Thymus (tissue), 11 donors: Measurements from ENCODE around the gene CDHR2. TPM values are rescaled to one million over a fixed set of nuclear protein-coding genes. Genes with fewer than 3 reads are reported as not detected.

Source experiments
- DNase-seq, 9 donors: peaks; one replicate each; pipeline ENCODE4 v3.0.0-alpha.2; 2013; ENCODE audit warnings: low spot score in 9 of 9, low read depth in 6 of 9, missing footprints in 1 of 9
- H3K27ac ChIP-seq, 2 donors: one replicate each; pipeline ENCODE4 v1.5.1; 2013; ENCODE audit warnings: control low read depth in 1 of 2, low read depth in 1 of 2, low read length in 1 of 2, mild to moderate bottlenecking in 1 of 2, moderate library complexity in 1 of 2
- H3K27me3 ChIP-seq, 2 donors: one replicate each; pipeline ENCODE4 v1.5.1; 2013; ENCODE audit warnings: low read length in 1 of 2; ENCODE audit not compliant: control insufficient read depth in 2 of 2, insufficient read depth in 1 of 2
- H3K36me3 ChIP-seq, 2 donors: one replicate each; pipeline ENCODE4 v1.5.1; 2013; ENCODE audit warnings: low read length in 1 of 2, mild to moderate bottlenecking in 1 of 2, moderate library complexity in 1 of 2; ENCODE audit not compliant: control insufficient read depth in 2 of 2, insufficient read depth in 2 of 2
- H3K4me1 ChIP-seq, 2 donors: one replicate each; pipeline ENCODE4 v1.5.1; 2013; ENCODE audit warnings: low read length in 2 of 2; ENCODE audit not compliant: control insufficient read depth in 2 of 2, insufficient read depth in 2 of 2
- H3K4me3 ChIP-seq, 2 donors: one replicate each; pipeline ENCODE4 v1.5.1; 2013; ENCODE audit warnings: low read length in 2 of 2, control low read depth in 1 of 2, mild to moderate bottlenecking in 1 of 2
- H3K9me3 ChIP-seq, 2 donors: one replicate each; pipeline ENCODE4 v1.5.1; 2013; ENCODE audit warnings: low read length in 1 of 2, mild to moderate bottlenecking in 1 of 2; ENCODE audit not compliant: control insufficient read depth in 2 of 2, insufficient read depth in 1 of 2
- WGBS: extraction: QIAGEN DNeasy Blood & Tissue Kit; methylation state at CpG from one replicate; pipeline ENCODE4 v1.1.7; 2013; 5-methylcytosine and 5-hydroxymethylcytosine counted together
- polyA plus RNA-seq: library from polyadenylated mRNA; stranded (reverse); fragments of 200-250 nt; gene quantifications from one replicate; pipeline ENCODE4 v1.2.3, GENCODE V29; 2013
- total RNA-seq: library from RNA; stranded (reverse); fragments of 120-200 nt; gene quantifications from one replicate; pipeline ENCODE4 v1.2.4, GENCODE V29; 2013
- donor health status: healthy.

Gene CDHR2
- total and polyA plus RNA-seq, 2 donors, result 0.07 to 0.33 TPM

GRCh38 chr5:176552332-176552869 lies 3.3 kb downstream of the CDHR2 start:
- Histone ChIP-seq H3K4me1 (peaks cover 0 to 8% of the 10 kb centered on the region in 2 donors), H3K4me3 (no peak overlapping the region), H3K9me3 (no peaks in the 10 kb centered on the region), H3K27me3 (peaks cover 0 to 27% of the 10 kb centered on the region in 2 donors), H3K36me3 (no peaks in the 10 kb centered on the region), H3K27ac (no peak overlapping the region)
- no peak for DNase-seq
- 91% methylated on average over 11 of the region's 11 CpGs for WGBS

- Histone ChIP-seq H3K27ac (no peak overlapping the region), H3K4me1 (peaks cover 0 to 8% of the 10 kb centered on the region in 2 donors), H3K27me3 (peaks cover 0 to 27% of the 10 kb centered on the region in 2 donors), H3K9me3 (no peaks in the 10 kb centered on the region), H3K36me3 (no peaks in the 10 kb centered on the region), H3K4me3 (no peak overlapping the region)
- WGBS, result 87% methylated on average over 18 of the region's 18 CpGs
- DNase-seq, result no peak
Observed at GRCh38 chr5:176553260-176554085, 4.3 kb downstream of the CDHR2 start.

- DNase-seq, result no peak
- WGBS, result 97% methylated on average over 13 of the region's 13 CpGs
- no peaks in the 10 kb centered on the region for H3K36me3 ChIP-seq
Observed at GRCh38 chr5:176557846-176558245, 8.7 kb downstream of the CDHR2 start.

GRCh38 chr5:176559683-176560082 lies 10.5 kb downstream of the CDHR2 start:
- WGBS, result 5% methylated on average over 5 of the region's 5 CpGs
- Histone ChIP-seq H3K4me3 (no peak overlapping the region), H3K27ac (no peak overlapping the region), H3K27me3 (no peaks in the 10 kb centered on the region), H3K4me1 (peaks cover 3 to 10% of the 10 kb centered on the region in 2 donors), H3K36me3 (no peaks in the 10 kb centered on the region), H3K9me3 (peaks cover 1 to 5% of the 10 kb centered on the region in 2 donors)
- peak in 5 of 9 donors; percentile 24 to 77 (median 53) for DNase-seq

More at GRCh38 chr5:176557846-176558245, 8.7 kb downstream of the CDHR2 start:
- Histone ChIP-seq H3K27ac (no peak overlapping the region), H3K9me3 (peaks cover 1 to 5% of the 10 kb centered on the region in 2 donors), H3K4me1 (peaks cover 3 to 16% of the 10 kb centered on the region in 2 donors), H3K27me3 (peaks cover 0 to 15% of the 10 kb centered on the region in 2 donors), H3K4me3 (no peak overlapping the region)

GRCh38 chr5:176560364-176560763 lies 11.2 kb downstream of the CDHR2 start:
- Histone ChIP-seq H3K36me3 (no peaks in the 10 kb centered on the region), H3K4me1 (peaks cover 3 to 10% of the 10 kb centered on the region in 2 donors), H3K9me3 (peaks cover 1 to 5% of the 10 kb centered on the region in 2 donors), H3K4me3 (no peak overlapping the region), H3K27me3 (no peaks in the 10 kb centered on the region), H3K27ac (no peak overlapping the region)
- DNase-seq, result peak in 1 of 9 donors; percentile 35
- WGBS, result 53% methylated on average over 8 of the region's 8 CpGs

- no peaks in the 10 kb centered on the region for H3K27me3 ChIP-seq
- H3K9me3 ChIP-seq, result peaks cover 1 to 5% of the 10 kb centered on the region in 2 donors
- H3K4me3 ChIP-seq, result no peak overlapping the region
- H3K27ac ChIP-seq, result no peak overlapping the region
- 95% methylated on average over 3 of the region's 3 CpGs for WGBS
- DNase-seq, result no peak
- peaks cover 3 to 10% of the 10 kb centered on the region in 2 donors for H3K4me1 ChIP-seq
- H3K36me3 ChIP-seq, result no peaks in the 10 kb centered on the region
Observed at GRCh38 chr5:176561259-176561658, 12.1 kb downstream of the CDHR2 start.

GRCh38 chr5:176562189-176562588 lies 13.0 kb downstream of the CDHR2 start:
- Histone ChIP-seq H3K27ac (no peak overlapping the region), H3K4me1 (peaks cover 3 to 10% of the 10 kb centered on the region in 2 donors), H3K36me3 (no peaks in the 10 kb centered on the region), H3K27me3 (peaks cover 0 to 2% of the 10 kb centered on the region in 2 donors), H3K9me3 (peaks cover 1 to 5% of the 10 kb centered on the region in 2 donors), H3K4me3 (no peak overlapping the region)
- 89% methylated on average over 10 of the region's 10 CpGs for WGBS
- no peak for DNase-seq

- H3K4me1 ChIP-seq, result peaks cover 3 to 10% of the 10 kb centered on the region in 2 donors
- H3K27me3 ChIP-seq, result peaks cover 0 to 2% of the 10 kb centered on the region in 2 donors
- WGBS, result 93% methylated on average over 10 of the region's 10 CpGs
- peaks cover under 1% of the 10 kb centered on the region in 2 donors for H3K9me3 ChIP-seq
- H3K27ac ChIP-seq, result no peak overlapping the region
- no peaks in the 10 kb centered on the region for H3K36me3 ChIP-seq
- DNase-seq, result no peak
- H3K4me3 ChIP-seq, result no peak overlapping the region
Observed at GRCh38 chr5:176564002-176564401, 14.9 kb downstream of the CDHR2 start.

GRCh38 chr5:176565760-176566288 lies 16.7 kb downstream of the CDHR2 start:
- Histone ChIP-seq H3K4me3 (no peak overlapping the region), H3K27me3 (peaks cover 0 to 2% of the 10 kb centered on the region in 2 donors), H3K9me3 (no peaks in the 10 kb centered on the region), H3K4me1 (peaks cover 0 to under 1% of the 10 kb centered on the region in 2 donors), H3K36me3 (no peaks in the 10 kb centered on the region), H3K27ac (no peak overlapping the region)
- WGBS, result 91% methylated on average over 6 of the region's 6 CpGs
- no peak for DNase-seq
